LNCaP clone FGC (cell line): ENCODE measurements around the gene RAD51B.

ENCODE experiments used
- DNase-seq: peaks from one replicate; pipeline ENCODE4 v3.0.0-alpha.2; 2011; ENCODE audit warnings: low read depth
- H3K4me3 ChIP-seq: 2 replicates; pipeline ENCODE4 v1.5.1; 2011; ENCODE audit warnings: mild to moderate bottlenecking, low read depth, low read length, control low read depth
- TF ChIP-seq, protein P1 (sequence below): IDR thresholded peaks from 2 replicates; pipeline ENCODE4 v1.5.1; 2012; ENCODE audit warnings: mild to moderate bottlenecking; ENCODE audit not compliant: control insufficient read depth, insufficient read depth; ENCODE audit errors: extremely low read depth

Gene RAD51B

DNA sequence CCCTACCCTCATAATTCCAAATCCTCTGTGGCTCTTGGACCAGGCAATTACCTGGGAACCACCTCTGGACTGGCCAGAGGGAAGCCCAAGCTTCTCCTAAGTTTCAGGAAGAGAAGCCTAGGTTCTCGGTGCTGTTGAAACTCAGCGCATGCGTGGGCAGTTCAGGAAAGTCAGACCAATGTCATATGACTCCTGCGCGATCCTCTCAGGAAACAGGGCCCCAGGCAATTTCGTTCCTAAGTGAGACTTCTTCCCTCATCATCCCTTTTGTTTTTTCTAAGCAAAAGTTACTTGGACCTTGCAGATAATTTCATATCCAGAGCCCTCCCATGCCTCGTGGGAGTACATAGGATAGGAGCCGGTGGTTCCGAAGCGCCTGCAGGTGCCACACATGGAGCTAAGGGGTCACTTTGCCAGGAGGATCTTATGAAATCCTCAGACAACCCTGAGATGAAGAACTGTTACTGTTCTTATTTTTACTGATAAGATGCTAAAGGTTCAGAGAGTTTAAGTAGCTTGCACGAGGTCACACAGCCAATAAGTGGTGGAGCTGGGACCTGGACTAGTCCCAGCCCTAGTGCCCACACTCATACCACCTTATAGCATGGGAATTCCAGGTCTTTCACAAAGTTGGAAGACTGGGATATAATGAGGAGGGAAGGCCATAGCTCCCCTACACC is 805.1 kb downstream of the RAD51B start:
- H3K4me3 ChIP-seq, result no peak overlapping the region
- TF ChIP-seq, protein P1, sequence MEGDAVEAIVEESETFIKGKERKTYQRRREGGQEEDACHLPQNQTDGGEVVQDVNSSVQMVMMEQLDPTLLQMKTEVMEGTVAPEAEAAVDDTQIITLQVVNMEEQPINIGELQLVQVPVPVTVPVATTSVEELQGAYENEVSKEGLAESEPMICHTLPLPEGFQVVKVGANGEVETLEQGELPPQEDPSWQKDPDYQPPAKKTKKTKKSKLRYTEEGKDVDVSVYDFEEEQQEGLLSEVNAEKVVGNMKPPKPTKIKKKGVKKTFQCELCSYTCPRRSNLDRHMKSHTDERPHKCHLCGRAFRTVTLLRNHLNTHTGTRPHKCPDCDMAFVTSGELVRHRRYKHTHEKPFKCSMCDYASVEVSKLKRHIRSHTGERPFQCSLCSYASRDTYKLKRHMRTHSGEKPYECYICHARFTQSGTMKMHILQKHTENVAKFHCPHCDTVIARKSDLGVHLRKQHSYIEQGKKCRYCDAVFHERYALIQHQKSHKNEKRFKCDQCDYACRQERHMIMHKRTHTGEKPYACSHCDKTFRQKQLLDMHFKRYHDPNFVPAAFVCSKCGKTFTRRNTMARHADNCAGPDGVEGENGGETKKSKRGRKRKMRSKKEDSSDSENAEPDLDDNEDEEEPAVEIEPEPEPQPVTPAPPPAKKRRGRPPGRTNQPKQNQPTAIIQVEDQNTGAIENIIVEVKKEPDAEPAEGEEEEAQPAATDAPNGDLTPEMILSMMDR, result no peak

GRCh38 chr14:68625366-68626090 is 805.9 kb downstream of the RAD51B start:
- DNase-seq, result no peak
- H3K4me3 ChIP-seq, result no peak overlapping the region
- TF ChIP-seq, protein P1, result no peak

More for the DNA sequence above, 805.1 kb downstream of the RAD51B start:
- no peak for DNase-seq

DNA sequence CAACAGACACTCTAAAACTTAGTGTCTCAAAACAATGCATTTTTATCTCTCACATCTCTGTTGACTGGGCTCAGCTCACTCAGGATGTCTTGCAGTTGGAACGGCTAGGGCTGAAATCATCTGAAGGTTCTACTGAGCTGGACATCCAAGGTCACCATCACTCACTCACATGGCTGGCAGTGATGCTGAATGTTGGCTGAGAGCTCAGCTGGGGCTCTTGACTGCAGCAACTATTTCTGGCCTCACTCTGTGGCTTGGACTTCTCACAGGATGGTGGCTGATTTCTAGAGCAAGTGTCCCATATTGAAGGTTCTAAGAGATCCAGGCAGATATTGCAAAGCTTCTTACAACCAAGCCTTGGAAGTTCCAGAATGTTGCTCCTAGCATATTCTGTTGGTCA is 806.8 kb downstream of the RAD51B start:
- no peak overlapping the region for H3K4me3 ChIP-seq
- TF ChIP-seq, protein P1, result no peak
- DNase-seq, result no peak

DNA sequence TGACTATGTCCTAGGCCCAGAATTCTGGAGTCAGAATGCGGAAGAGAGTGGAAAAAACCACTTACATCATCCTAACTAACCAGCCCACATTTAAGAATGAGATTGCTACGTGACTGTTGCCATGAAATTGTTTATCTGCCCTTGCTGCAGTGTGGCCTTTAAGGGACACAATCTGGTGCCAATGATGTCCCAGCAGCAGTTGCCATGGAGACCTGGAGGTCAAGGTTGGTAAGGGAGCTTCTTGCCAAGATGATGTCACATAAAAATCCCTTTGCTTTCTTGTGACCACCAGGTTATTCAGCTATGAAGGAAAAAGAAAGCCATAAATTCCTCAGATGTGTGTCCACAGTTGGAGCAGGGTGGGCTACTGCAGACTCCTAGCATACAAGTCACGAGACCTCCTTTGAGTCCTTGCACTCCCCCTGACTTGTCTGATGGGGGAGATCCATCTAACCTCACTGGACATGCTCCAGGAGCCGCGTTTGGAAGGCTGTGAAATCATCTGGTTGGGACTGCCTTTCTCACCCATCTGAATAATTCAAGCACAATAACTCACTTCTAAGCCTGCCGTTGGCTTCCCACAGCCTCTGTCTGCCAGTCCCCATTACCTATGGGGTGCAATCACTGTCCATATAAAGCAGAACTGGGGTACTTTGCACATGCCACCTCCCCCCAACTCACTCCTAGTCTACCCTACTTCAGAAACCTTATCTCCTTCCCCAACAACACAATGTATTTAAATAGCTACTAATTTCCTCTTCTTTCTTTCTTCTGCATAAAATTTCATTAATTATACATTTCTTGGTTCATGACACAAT is 807.7 kb downstream of the RAD51B start:
- TF ChIP-seq, protein P1, result no peak
- H3K4me3 ChIP-seq, result no peak overlapping the region
- DNase-seq, result peak; percentile 14

- no peak overlapping the region for H3K4me3 ChIP-seq
- DNase-seq, result no peak
- TF ChIP-seq, protein P1, result no peak
These were observed 808.5 kb downstream of the RAD51B start for GRCh38 chr14:68627868-68628604.

- no peak overlapping the region for H3K4me3 ChIP-seq
- DNase-seq, result no peak
- TF ChIP-seq, protein P1, result no peak
These were observed 809.2 kb downstream of the RAD51B start for GRCh38 chr14:68628605-68629310.
